Pulmonary artery endothelial cell (primary cell): Measurements from ENCODE around the gene EEIG2. TPM values are rescaled to one million over a fixed set of nuclear protein-coding genes. Genes with fewer than 3 reads are reported as not detected.
A peak's percentile ranks its signal among the peaks of the same experiment; 100 is the strongest.

Experiments
- DNase-seq: peaks from one replicate; pipeline ENCODE4 v3.0.0-alpha.2; 2011; ENCODE audit warnings: low read depth, low spot score
- total RNA-seq: library from RNA; depleted of rRNA; stranded (reverse); fragments of >200 nt; gene quantifications from 2 replicates; pipeline ENCODE4 v1.2.3, GENCODE V29; 2014

The EEIG2 gene
- total RNA-seq, 1 donor from 2014 or later, result 4.3 TPM

GRCh38 chr1:108583757-108584427, 24.0 kb downstream of the EEIG2 start:
- no peak for DNase-seq

GRCh38 chr1:108584428-108584856, 24.5 kb downstream of the EEIG2 start:
- no peak for DNase-seq

- no peak for DNase-seq
Observed at GRCh38 chr1:108585313-108585712, 25.4 kb downstream of the EEIG2 start.

DNA sequence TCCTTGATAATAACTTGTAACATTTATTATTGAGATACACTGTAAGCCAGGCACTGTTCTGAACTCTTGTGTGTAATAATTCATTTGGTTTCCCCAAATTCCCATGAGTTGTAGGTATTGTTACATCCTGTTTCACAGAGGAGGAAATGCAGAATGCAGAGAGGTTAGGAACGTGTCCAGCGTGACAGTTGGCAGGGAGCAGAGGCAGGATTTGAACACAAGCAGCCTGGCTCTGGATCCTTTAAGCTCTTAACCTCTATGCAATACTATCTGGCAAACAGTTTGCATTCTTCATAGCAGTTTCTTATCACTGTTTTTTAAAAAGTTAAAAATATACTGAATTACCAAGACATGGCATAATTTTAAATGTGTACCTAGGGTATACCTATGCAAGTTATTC, 30.5 kb downstream of the EEIG2 start:
- peak; percentile 57 for DNase-seq

GRCh38 chr1:108590957-108591356, 31.1 kb downstream of the EEIG2 start:
- DNase-seq, result peak; percentile 95

GRCh38 chr1:108591466-108591865, 31.6 kb downstream of the EEIG2 start:
- DNase-seq, result no peak

DNA sequence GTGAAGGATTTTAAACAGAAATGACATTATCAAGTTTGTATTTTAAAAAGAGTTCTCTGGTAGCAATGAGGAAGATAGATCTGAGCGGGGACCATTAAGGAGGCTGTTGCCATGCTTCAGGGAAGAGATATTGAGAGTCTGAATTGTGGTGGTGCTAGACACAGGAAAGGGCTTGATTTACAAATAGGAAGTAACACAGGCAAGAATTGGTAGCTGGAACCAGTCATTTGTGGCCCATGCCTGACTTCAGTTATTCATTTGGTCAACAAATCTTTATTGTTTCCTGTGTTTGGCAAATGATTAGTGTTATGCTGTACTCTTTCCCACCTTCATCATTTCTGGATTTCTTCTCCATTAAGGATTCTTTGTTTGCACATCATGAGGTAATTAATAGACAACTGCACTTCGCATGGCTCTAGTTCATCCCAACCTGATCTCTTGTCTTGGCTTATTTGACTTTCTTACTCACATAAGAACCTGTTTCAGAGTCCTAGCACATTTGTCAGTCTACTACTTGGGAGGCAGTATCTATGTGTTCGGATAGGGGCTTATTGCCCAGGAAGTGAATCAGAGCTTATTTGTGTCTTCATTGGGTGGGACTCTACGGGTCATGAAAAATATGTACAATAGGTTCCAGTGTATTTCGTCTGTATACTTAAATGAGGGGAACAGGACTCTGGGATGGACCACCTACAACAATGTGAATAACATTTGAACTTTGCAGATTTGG, 32.3 kb downstream of the EEIG2 start:
- no peak for DNase-seq

- no peak for DNase-seq
Observed at GRCh38 chr1:108593448-108593847, 33.5 kb downstream of the EEIG2 start.

GRCh38 chr1:108595507-108595906, 35.6 kb downstream of the EEIG2 start:
- DNase-seq, result no peak

DNA sequence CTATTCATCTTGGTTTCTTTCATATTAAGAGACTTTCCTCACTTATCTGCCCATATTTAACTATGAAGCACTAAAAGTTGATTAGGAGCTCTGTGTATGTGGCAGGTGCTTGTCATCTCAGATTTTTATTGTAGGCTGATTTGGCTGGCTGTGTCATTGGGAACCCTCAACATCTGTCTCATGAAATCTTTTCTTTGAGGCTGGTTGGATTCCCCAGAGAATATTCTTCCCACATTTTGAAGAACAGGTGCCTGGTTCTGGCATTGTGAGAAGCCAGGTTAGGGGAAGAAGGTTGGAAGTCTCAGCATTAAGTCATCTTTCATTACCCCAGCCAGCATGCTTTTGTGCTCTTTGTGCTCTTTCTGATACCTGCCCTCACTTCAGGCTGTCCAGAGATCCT, 37.1 kb downstream of the EEIG2 start:
- no peak for DNase-seq

DNA sequence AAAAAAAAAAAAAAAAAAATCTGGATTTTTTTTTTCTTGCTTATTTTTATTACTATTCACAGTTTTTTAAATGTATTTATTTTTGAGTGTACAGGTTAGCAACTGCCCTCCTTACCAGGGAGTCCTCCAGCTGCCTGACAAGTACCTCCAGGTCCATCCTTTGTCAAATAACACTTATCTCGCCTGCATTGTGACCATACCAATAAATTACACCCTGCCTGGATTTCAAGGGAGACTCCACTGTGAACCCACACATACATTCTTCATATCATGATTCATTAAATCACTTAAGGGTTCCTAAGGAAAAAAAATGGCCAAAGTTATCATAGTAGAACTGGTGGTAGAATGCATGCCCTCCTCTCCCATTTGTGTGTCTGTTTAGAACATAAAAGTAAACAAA, 38.4 kb downstream of the EEIG2 start:
- DNase-seq, result no peak

- DNase-seq, result no peak
Observed at GRCh38 chr1:108600504-108600903, 40.6 kb downstream of the EEIG2 start.

DNA sequence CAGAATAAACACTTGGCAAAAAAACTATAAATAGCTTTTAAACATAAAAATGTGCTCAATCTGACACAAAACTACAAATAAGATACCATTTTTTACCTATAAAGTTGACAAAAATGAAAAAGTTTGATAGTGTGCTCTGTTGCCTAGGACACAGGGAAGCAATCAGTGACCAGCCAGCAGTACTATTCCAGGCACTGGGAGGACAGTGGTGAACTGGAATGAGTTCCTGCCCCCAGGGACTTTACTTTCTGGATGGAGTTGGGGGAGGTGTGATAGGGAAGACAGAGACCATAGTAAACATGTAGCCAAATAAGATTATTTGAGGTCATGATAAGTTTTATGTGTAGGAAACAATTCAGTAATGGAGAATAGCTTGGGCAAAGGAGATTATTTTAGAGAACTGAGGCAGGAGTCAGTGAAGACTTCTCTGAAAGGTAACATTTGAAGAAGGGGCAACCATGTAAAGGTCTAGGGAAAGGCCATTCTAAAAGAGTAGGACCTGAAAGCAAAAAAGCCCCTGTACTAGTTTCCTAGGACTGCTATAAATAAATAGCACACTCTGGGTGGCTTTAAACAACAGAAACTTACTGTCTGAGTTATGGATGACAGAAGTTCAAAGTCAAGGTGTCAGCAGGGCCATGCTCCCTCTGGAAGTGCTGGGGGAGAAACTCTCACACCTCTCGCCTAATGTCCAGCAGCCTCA, 42.0 kb downstream of the EEIG2 start:
- no peak for DNase-seq

- no peak for DNase-seq
Observed at GRCh38 chr1:108605633-108606032, 45.7 kb downstream of the EEIG2 start.

- DNase-seq, result no peak
Observed at GRCh38 chr1:108606478-108606877, 46.6 kb downstream of the EEIG2 start.

DNA sequence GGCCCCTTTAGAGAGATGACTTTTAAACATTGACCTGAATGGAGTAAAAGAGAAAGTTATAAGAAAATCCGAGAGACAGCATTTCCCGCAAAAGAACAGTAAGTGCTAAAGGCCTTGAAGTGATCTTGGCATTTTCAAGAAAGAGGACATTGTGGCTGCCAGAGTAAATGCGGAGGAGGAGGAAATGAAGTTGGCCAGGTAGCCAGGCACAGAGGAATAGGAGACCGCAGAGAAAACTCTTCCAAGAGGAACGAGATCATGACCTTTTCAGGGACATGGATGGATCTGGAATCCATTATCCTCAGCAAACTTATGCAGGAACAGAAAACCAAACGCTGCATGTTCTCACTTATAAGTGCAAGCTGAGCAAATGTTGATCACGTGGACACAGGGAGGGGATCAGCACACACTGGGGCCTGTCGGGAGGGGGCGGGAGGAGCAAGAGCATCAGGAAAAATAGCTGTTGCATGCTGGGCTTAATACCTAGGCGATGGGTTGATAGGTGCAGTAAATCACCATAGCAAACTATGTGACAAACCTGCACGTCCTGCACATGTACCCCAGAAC, 49.7 kb downstream of the EEIG2 start:
- no peak for DNase-seq

Other genes starting within 250 kb of the EEIG2 start
- gene NBPF6, start 109.8 kb upstream of the EEIG2 start, total RNA-seq, result not detected in 2 replicates
- 1.3 and 3.7 TPM in 2 replicates for gene HENMT1, start 101.0 kb downstream of the EEIG2 start, total RNA-seq
- gene PRPF38B, start 132.2 kb downstream of the EEIG2 start, total RNA-seq, result 12.9 and 16.4 TPM in 2 replicates
- gene FNDC7, start 152.8 kb downstream of the EEIG2 start, total RNA-seq, result 0.04 and 0.07 TPM in 2 replicates
- gene STXBP3, start 186.6 kb downstream of the EEIG2 start, total RNA-seq, result 42.1 and 48.1 TPM in 2 replicates